IMR-90 (cell line): ENCODE data around the gene CCSER1. TPM values are rescaled to one million over a fixed set of nuclear protein-coding genes. Genes with fewer than 3 reads are reported as not detected.

Source experiments
- ATAC-seq: fragments of 200-7000 bp; cut with Tn5 transposase; 2 replicates; pipeline ENCODE4 v1.9.1; 2020; ENCODE audit warnings: low read depth, mild to moderate bottlenecking, moderate library complexity
- BruUV-seq: library from RNA; stranded (reverse); fragments of 400-500 nt; replicated peaks from 2 replicates; lab custom pipeline; 2021; lab: Mats Ljungman, UMichigan
- CTCF ChIA-PET: fragments of 300-600 bp; formaldehyde crosslinking; extraction: SDS; loops from one replicate; lab custom pipeline; 2021; ENCODE audit warnings: antibody characterized with exemption; lab: Yijun Ruan, JAX
- POLR2A ChIA-PET: fragments of 300-600 bp; sonication (Branson Sonifier 250); formaldehyde crosslinking; loops from one replicate; lab custom pipeline; 2022; ENCODE audit warnings: antibody characterized with exemption; ENCODE audit not compliant: unreplicated experiment; lab: Charles Lee
- DNase-seq: peaks from one replicate; pipeline ENCODE4 v3.0.0; 2013
- H2AFZ ChIP-seq: replicated peaks from 2 replicates; pipeline ENCODE3; 2013; ENCODE audit warnings: low read length, mild to moderate bottlenecking; ENCODE audit not compliant: poor library complexity
- H2AK5ac ChIP-seq: 2 replicates; pipeline ENCODE4 v1.6.1; 2013; ENCODE audit warnings: low read depth, low read length, inconsistent platforms
- H2AK9ac ChIP-seq: replicated peaks from 2 replicates; pipeline ENCODE3; 2013; ENCODE audit warnings: mild to moderate bottlenecking, low read depth, low read length, moderate library complexity; ENCODE audit not compliant: poor library complexity
- H2BK120ac ChIP-seq: 2 replicates; pipeline ENCODE4 v1.6.1; 2013; ENCODE audit warnings: low read depth, low read length, inconsistent platforms
- H2BK15ac ChIP-seq: 3 replicates; pipeline ENCODE4 v1.6.1; 2013; ENCODE audit warnings: low read depth, low read length, inconsistent platforms
- H2BK20ac ChIP-seq: 2 replicates; pipeline ENCODE4 v1.6.1; 2013; ENCODE audit warnings: low read depth, mild to moderate bottlenecking, inconsistent platforms, low read length, moderate library complexity
- H2BK5ac ChIP-seq: 2 replicates; pipeline ENCODE4 v1.6.1; 2013; ENCODE audit warnings: mild to moderate bottlenecking, low read depth, low read length, inconsistent platforms; ENCODE audit not compliant: poor library complexity, severe bottlenecking
- H3K14ac ChIP-seq: replicated peaks from 2 replicates; pipeline ENCODE4 v1.6.1; 2013; ENCODE audit warnings: low read depth, low read length, inconsistent platforms
- H3K18ac ChIP-seq: 2 replicates; pipeline ENCODE4 v1.6.1; 2013; ENCODE audit warnings: low read depth, low read length, control low read depth
- H3K23ac ChIP-seq: 2 replicates; pipeline ENCODE4 v1.6.1; 2013; ENCODE audit warnings: low read depth, low read length, inconsistent platforms
- H3K27ac ChIP-seq: 2 replicates; pipeline ENCODE4 v1.5.1; 2013; ENCODE audit warnings: mild to moderate bottlenecking, control low read depth, low read length; ENCODE audit not compliant: insufficient read depth
- H3K27me3 ChIP-seq: 2 replicates; pipeline ENCODE4 v1.6.1; 2013; ENCODE audit warnings: low read length; ENCODE audit not compliant: control insufficient read depth, insufficient read depth
- H3K36me3 ChIP-seq: 2 replicates; pipeline ENCODE4 v1.6.1; 2013; ENCODE audit warnings: low read length, mixed read lengths; ENCODE audit not compliant: control insufficient read depth, insufficient read depth
- H3K4ac ChIP-seq: 2 replicates; pipeline ENCODE4 v1.6.1; 2013; ENCODE audit warnings: low read depth, low read length, inconsistent platforms
- H3K4me1 ChIP-seq: 2 replicates; pipeline ENCODE4 v1.6.1; 2013; ENCODE audit warnings: low read length, mixed read lengths; ENCODE audit not compliant: control insufficient read depth, insufficient read depth
- H3K4me2 ChIP-seq: 2 replicates; pipeline ENCODE4 v1.6.1; 2013; ENCODE audit warnings: low read depth, mild to moderate bottlenecking, control low read depth, low read length, moderate library complexity
- H3K4me3 ChIP-seq: 2 replicates; pipeline ENCODE4 v1.5.1; 2013; ENCODE audit warnings: low read depth, mild to moderate bottlenecking, control low read depth, low read length, moderate library complexity; ENCODE audit not compliant: insufficient read depth
- H3K56ac ChIP-seq: 2 replicates; pipeline ENCODE4 v1.6.1; 2013; ENCODE audit warnings: low read length, inconsistent platforms; ENCODE audit not compliant: insufficient read depth; ENCODE audit errors: extremely low read depth
- H3K79me1 ChIP-seq, 2 experiments: 2 replicates each; pipeline ENCODE4 v1.6.1; 2013; ENCODE audit warnings: low read length in 2 of 2, inconsistent platforms in 1 of 2, low read depth in 1 of 2
- H3K9ac ChIP-seq: 2 replicates; pipeline ENCODE4 v1.6.1; 2013; ENCODE audit warnings: low read depth, low read length, control low read depth
- H3K9me1 ChIP-seq: 2 replicates; pipeline ENCODE4 v1.6.1; 2013; ENCODE audit warnings: low read length, inconsistent platforms; ENCODE audit not compliant: insufficient read depth
- H3K9me3 ChIP-seq: 2 replicates; pipeline ENCODE4 v1.6.1; 2013; ENCODE audit warnings: low read length; ENCODE audit not compliant: control insufficient read depth, insufficient read depth
- H4K20me1 ChIP-seq: 2 replicates; pipeline ENCODE4 v1.6.1; 2013; ENCODE audit warnings: low read length, inconsistent platforms; ENCODE audit not compliant: insufficient read depth
- H4K5ac ChIP-seq: 2 replicates; pipeline ENCODE4 v1.6.1; 2013; ENCODE audit warnings: mild to moderate bottlenecking, low read depth, low read length, control low read depth
- H4K8ac ChIP-seq, 2 experiments: 2 replicates each; pipeline ENCODE4 v1.6.1; 2013; ENCODE audit warnings: low read depth in 2 of 2, low read length in 2 of 2, control low read depth in 1 of 2, inconsistent platforms in 1 of 2
- H4K91ac ChIP-seq: 2 replicates; pipeline ENCODE4 v1.6.1; 2013; ENCODE audit warnings: low read depth, low read length, inconsistent platforms; ENCODE audit not compliant: insufficient read depth
- CTCF ChIP-seq: conservative IDR thresholded peaks from 2 replicates; pipeline ENCODE4 v1.5.1; 2012; ENCODE audit warnings: mild to moderate bottlenecking, low read depth, low read length, improper control_type of control experiment
- NFE2L2 ChIP-seq: fragments of 150-350 bp; IDR thresholded peaks from 2 replicates; pipeline ENCODE4 v1.6.1; 2016; ENCODE audit warnings: low read depth, mild to moderate bottlenecking, low read length
- WGBS, 2 experiments: methylation state at CpG; one replicate each; pipeline versions ENCODE4 v1.1.5 to v1.1.7; 2013; ENCODE audit warnings: missing lambda C conversion rate in 2 of 2; ENCODE audit not compliant: insufficient read length in 1 of 2; ENCODE audit errors: extremely low coverage in 2 of 2; 5-methylcytosine and 5-hydroxymethylcytosine counted together
- dilution Hi-C: fragments of 300-500 bp; cut with HindIII; formaldehyde crosslinking; loops from one replicate; pipeline ENCODE4 v1.14.3; 2018; ENCODE audit warnings: low sequenced_read_pairs; ENCODE audit not compliant: unreplicated experiment
- in situ Hi-C: fragments of 300-500 bp; cut with MboI; formaldehyde crosslinking; loops from 3 replicates; pipeline ENCODE4 v1.14.3; 2019; ENCODE audit warnings: low sequenced_read_pairs, inconsistent platforms, mixed read lengths
- intact Hi-C: fragments of 100-400 bp; cut with micrococcal nuclease; formaldehyde crosslinking; loops from 2 replicates; pipeline ENCODE4 v1.10.0; 2022
- polyA plus RNA-seq, 3 experiments: library from polyadenylated mRNA; depleted of rRNA; stranded (reverse); fragments of >200 nt; gene quantifications; 2 replicates each; pipeline ENCODE4 v1.2.3, GENCODE V29; 2012; ENCODE audit warnings: low replicate concordance in 1 of 3
- total RNA-seq: library from RNA; depleted of rRNA; stranded (reverse); fragments of >200 nt; gene quantifications from 2 replicates; pipeline ENCODE4 v1.2.3, GENCODE V29; 2012

The CCSER1 gene
- total and polyA plus RNA-seq, 2 of the 4 experiments (the other 2 are of a cell fraction), result not detected

GRCh38 chr4:90165883-90166282, 38.7 kb downstream of the CCSER1 start:
- Histone ChIP-seq H3K23ac (no peak overlapping the region), H4K20me1 (no peaks in the 10 kb centered on the region), H3K36me3 (no peaks in the 10 kb centered on the region), H2BK20ac (no peak overlapping the region), H3K27ac (no peak overlapping the region), H4K91ac (no peak overlapping the region), H2AFZ (no peak overlapping the region), H3K4me1 (no peaks in the 10 kb centered on the region), H2BK5ac (no peak overlapping the region), H2AK9ac (no peak overlapping the region), H3K9me3 (no peaks in the 10 kb centered on the region), H3K18ac (no peak overlapping the region), H2AK5ac (no peak overlapping the region), H3K4me3 (no peak overlapping the region), H4K5ac (no peak overlapping the region), H3K56ac (no peak overlapping the region), H3K14ac (no peak overlapping the region), H2BK120ac (no peak overlapping the region), H3K4ac (no peak overlapping the region), H3K9ac (no peak overlapping the region), H3K9me1 (no peaks in the 10 kb centered on the region), H3K27me3 (no peaks in the 10 kb centered on the region), H4K8ac (no peak overlapping the region), H3K4me2 (no peak overlapping the region), H3K79me1 (no peaks in the 10 kb centered on the region), H2BK15ac (no peak overlapping the region)
- ATAC-seq, result no peak
- DNase-seq, result no peak
- no TSS peak for BruUV-seq
- CTCF ChIA-PET, result no interaction called here
- TF ChIP-seq CTCF (no peak), NFE2L2 (no peak)
- POLR2A ChIA-PET, result no interaction called here
- intact Hi-C loops (no loop called here), in situ Hi-C loops (no loop called here), dilution Hi-C loops (no loop called here)
- WGBS, 2 experiments, result no CpG with 5 or more reads among the region's 5 CpGs
